ENCODE data around the gene PXDN.
"Not testable (repeated sequence)": the region's sequence is repeated elsewhere in the genome, so short reads cannot be mapped to it uniquely, and the experiment has no call there.

The PXDN gene

GRCh38 chr2:1731447-1731962 is 12.8 kb downstream of the PXDN start:
- no peak for DNase-seq (ENCODE audit: low read depth, low spot score)
- no peak overlapping the region for H3K4me3 ChIP-seq (ENCODE audit: low read length)

DNA sequence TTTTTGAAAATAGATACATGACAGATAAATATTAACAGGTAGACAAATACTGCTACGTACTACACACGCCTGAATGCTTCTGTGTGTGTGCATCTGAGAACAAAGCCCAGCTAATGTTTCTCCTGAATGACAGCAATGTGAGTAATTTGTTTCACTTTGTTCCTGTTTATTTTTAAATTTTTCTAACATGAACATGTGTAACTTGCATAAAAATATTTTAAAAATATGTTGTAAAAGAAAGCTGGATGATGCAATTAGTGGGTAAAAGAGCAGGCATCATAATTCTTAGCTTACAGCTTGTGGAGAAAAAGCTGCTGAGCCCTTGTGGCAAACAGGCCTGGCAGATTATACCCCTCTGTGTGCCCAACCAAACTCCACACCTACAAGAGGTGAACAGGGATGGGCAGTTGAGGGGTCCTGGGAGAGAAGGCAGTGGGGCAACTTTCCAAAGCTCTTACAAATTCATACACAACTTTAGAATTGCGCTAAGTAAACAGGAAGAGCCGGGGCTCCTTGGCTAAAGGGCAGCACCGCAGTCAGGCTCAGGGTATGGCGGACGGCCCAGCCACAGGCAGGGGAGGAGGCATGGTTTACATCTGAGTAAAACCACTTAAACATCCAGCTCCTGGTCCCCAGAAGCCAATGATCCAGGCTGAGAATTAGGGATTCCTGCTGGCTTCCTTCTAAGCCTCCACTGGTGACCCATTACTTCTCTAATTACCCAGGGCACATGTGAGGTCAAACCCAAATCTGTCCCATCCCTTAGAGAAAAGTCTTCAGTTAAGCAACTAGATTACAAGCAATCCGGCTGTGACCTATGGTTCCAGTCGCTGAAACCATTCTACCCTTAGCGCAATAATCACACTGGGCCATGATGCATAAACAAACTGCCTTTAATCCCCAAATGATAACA is 14.0 kb downstream of the PXDN start:
- H3K4me3 ChIP-seq (ENCODE audit: low read length), result no peak overlapping the region
- no peak for DNase-seq (ENCODE audit: low read depth, low spot score)

DNA sequence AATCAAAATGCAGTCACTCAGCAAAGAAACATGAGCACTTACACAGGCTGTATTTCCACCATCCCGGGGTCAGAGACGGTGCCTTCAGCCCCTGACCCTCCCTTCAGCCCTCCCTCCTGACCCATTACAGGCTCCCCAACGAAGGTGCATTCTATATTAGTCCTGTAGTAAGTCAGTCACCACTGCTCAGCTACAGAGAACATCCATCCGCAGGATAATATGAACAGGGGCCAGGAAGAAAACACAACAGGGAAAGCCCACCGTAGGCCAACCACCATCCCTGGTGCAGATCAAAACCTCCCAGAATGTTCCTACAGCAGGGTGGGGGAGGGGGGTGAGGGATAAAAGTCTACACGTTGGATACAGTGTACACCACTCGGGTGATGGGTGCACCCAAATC is 15.1 kb downstream of the PXDN start:
- no peak overlapping the region for H3K4me3 ChIP-seq (ENCODE audit: low read length)
- DNase-seq (ENCODE audit: low read depth, low spot score), result no peak

GRCh38 chr2:1728821-1729220 is 15.5 kb downstream of the PXDN start:
- H3K4me3 ChIP-seq (ENCODE audit: low read length), result no peak overlapping the region
- no peak for DNase-seq (ENCODE audit: low read depth, low spot score)

DNA sequence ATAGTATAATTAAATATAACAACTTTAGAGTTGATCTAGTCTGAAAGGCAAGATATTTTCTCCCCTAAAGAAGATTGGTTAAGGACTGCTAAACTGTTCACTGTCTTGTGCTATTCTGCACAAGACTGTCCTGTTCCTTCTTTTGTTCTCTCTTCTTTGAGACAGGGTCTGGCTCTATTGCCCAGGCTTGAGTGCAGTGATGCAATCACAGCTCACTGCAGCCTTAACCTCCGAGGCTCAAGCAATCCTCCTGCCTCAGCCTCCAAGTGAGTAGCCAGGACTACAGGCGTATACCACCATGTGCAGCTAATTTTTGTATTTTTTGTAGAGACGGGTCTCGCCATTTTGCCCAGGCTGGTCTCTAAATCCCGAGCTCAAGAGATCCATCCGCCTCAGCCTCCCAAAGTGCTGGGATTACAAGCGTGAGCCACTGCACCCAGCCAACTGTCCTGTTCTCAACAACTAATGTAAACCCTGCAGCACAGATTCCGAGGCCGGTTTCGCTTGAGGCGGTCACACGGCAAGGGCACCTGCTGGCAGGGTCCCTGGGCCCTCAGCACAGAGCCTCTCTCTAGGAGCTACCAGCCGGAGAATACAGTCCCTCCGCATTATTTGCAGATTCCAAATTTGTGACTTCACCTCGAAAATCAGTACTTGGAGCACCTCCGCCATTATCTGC is 16.4 kb downstream of the PXDN start:
- DNase-seq (ENCODE audit: low read depth, low spot score), result no peak
- no peak overlapping the region for H3K4me3 ChIP-seq (ENCODE audit: low read length)

- no peak overlapping the region for H3K4me3 ChIP-seq (ENCODE audit: low read length)
- DNase-seq (ENCODE audit: low read depth, low spot score), result no peak
These were observed 17.1 kb downstream of the PXDN start for GRCh38 chr2:1727101-1727771.

DNA sequence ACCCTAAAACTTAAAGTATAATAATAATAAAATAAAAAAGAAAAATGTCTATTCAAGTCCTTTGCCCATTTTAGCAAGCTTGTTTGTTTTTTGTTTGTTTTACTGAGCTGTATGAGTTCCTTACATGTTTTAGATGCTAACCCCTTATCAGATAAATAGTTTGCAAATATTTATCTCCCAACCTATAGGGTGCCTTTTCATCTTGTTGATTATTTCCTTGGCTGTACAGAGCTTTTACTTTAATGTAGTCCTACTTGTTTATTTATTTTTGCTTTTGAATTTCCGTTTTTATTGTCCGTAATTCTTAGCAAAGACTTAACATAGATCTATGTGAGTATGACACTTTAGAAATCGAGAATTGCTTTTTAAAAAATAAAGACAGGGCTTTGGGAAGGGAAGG is 17.8 kb downstream of the PXDN start:
- DNase-seq (ENCODE audit: low read depth, low spot score), result no peak
- H3K4me3 ChIP-seq (ENCODE audit: low read length), result no peak overlapping the region

DNA sequence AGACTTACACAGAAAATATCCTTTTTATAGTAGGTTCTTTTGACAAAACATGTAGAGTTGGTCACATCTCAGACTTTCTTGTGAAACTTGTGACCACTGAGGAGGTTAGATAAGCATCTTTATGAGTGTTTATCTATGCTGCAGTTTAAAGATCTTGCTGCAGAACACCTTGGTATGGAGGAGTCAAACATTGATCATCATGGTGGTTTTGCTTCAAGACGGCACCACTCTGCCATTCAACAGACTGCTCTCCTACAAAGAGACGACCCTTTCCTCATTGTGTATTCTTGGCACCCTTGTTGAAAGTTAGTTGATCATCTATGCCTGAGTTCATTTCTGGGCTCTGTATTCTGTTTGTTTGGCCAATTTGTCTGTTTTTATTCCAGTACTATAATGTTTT is 20.0 kb downstream of the PXDN start:
- not testable (repeated sequence) for H3K4me3 ChIP-seq (ENCODE audit: low read length); DNase-seq (ENCODE audit: low read depth, low spot score)

GRCh38 chr2:1723397-1724042 is 20.8 kb downstream of the PXDN start:
- no peak overlapping the region for H3K4me3 ChIP-seq (ENCODE audit: low read length)
- no peak for DNase-seq (ENCODE audit: low read depth, low spot score)

DNA sequence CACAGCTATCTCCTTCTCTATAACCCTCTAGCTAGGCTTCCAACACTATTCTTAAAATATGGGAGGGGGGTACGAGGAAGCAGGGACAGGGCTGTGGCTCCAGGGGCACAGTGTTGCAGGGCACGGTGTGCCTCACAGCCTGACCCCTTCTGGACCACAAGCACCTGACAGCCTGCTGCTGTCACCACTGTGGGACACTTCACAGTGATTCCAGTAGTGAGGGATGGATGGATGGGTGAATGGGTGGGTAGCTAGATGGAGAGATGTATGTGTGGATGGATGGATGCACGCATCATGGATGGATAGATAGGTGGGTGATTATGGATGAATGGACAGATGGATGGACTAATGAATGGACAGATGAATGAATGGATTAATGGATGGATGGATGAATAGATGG is 21.6 kb downstream of the PXDN start:
- no peak overlapping the region for H3K4me3 ChIP-seq (ENCODE audit: low read length)
- DNase-seq (ENCODE audit: low read depth, low spot score), result no peak

DNA sequence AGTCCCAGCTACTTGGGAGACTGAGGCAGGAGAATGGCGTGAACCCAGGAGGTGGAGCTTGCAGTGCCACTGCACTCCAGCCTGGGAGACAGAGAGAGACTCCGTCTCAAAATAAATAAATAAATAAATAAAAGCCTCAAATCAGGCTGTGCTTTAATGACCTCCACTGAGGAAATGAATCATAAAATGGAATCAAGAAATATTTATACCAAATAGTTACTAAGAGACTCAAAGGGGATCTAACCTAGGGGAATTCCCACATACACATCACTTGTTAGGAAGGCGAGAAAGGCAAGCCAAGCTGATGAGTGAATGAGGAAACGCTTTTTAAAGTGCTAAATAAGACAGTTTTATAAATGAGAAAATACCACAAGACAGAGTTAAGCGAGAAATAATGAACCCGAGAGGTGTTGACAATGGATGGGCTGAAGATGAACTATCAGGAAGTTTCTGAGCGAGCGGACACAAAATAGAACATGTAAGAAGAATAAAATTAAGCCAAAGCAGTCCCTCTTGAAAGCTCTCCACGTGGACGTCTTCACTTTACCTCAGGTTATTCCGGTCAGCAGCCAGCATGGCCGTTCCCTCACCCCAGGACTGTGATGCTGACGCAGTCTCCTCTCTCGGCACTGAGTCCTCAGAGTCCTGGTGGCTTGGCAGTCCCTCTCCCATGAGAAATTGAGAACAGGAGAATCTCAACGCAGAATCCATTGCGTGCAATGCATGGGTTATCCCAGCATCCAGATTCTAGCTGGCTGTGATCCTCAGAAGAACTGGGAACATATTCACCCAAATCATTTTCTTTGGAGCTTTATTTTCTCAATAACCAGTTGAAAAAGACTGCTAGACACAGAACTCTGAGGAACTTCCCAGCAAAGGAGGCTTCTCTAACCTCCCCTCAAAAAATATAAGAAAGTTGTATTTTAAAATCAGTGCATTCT is 22.3 kb downstream of the PXDN start:
- no peak for DNase-seq (ENCODE audit: low read depth, low spot score)
- no peak overlapping the region for H3K4me3 ChIP-seq (ENCODE audit: low read length)

- DNase-seq (ENCODE audit: low read depth, low spot score), result no peak
- H3K4me3 ChIP-seq (ENCODE audit: low read length), result no peak overlapping the region
These were observed 25.7 kb downstream of the PXDN start for GRCh38 chr2:1718339-1719220.

GRCh38 chr2:1717113-1717512 is 27.2 kb downstream of the PXDN start:
- DNase-seq (ENCODE audit: low read depth, low spot score), result no peak

GRCh38 chr2:1716441-1716840 is 27.9 kb downstream of the PXDN start:
- no peak overlapping the region for H3K4me3 ChIP-seq (ENCODE audit: low read length)
- no peak for DNase-seq (ENCODE audit: low read depth, low spot score)

More at GRCh38 chr2:1717113-1717512, 27.2 kb downstream of the PXDN start:
- no peak overlapping the region for H3K4me3 ChIP-seq (ENCODE audit: low read length)

DNA sequence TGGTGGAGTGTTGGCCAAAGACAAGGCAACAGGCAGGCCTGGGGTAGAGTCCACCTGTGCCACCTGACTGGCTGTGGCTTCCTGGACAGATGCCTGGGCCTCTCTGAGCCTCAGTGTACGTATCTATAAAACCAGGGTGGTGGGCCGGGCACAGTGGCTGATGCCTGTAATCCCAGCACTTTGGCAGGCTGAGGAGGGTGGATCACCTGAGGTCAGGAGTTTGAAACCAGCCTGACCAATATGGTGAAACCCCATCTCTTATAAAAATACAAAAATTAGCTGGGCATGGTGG is 28.4 kb downstream of the PXDN start:
- not testable (repeated sequence) for DNase-seq (ENCODE audit: low read depth, low spot score); H3K4me3 ChIP-seq (ENCODE audit: low read length)

DNA sequence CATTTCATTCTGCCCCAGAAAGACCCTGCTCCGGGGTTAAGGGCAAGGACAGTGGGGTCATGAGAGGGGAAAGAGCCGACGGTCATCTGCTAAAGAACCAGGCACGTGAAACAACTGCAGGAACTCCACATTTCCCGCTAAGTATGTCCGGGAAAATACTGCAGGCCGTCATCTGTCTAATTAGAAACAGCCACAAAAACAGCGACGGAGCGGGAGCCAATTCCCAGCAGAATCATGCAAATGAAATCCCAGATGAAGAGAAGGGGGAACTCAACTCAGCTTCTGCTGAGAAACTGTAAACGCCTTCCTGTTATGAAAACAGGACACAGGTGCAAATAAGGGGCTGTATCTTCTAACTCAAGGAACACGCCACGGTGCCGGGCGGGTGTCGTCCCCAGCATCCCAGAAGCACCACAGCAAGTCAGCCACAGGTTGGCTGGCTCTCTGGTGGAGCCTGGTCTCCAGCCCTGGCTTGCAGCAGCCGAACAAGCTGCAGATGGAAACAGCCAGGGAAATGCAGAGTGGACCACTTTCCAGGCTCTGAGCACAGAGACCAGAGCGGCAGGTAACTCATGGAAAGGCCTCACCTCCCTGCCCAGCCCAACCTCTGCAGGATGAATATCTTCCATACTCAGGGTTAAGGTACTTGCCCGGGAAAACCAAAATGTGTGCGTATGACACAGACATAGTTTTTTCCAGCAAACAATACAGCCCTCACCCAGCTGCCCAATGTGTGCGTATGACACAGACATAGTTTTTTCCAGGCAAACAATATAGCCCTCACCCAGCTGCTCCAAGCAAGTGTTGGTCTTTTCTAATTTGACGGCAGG is 28.9 kb downstream of the PXDN start:
- no peak for DNase-seq (ENCODE audit: low read depth, low spot score)
- H3K4me3 ChIP-seq (ENCODE audit: low read length), result no peak overlapping the region

Measured in Jurkat, Clone E6-1 (cell line).